ENCODE measurements around the gene ZNF804A.

ZNF804A gene

GRCh38 chr2:184685999-184686841 lies 87.9 kb downstream of the ZNF804A start:
- Histone ChIP-seq H3K27me3 (ENCODE audit: control insufficient read depth, low read length) (no peaks in the 10 kb centered on the region), H3K27ac (ENCODE audit: low read depth, low read length) (no peak overlapping the region), H3K4me1 (ENCODE audit: control insufficient read depth, low read length) (no peaks in the 10 kb centered on the region), H3K9me3 (ENCODE audit: control insufficient read depth, insufficient read depth, low read length) (no peaks in the 10 kb centered on the region), H3K36me3 (ENCODE audit: control insufficient read depth, low read length) (no peaks in the 10 kb centered on the region), H3K4me3 (ENCODE audit: low read length) (no peak overlapping the region), H3K9me2 (replicated peaks; ENCODE audit: control insufficient read depth, low read length) (no peaks in the 10 kb centered on the region), H4K20me1 (ENCODE audit: control insufficient read depth, insufficient read depth, low read depth, low read length) (no peaks in the 10 kb centered on the region), H3K4me2 (ENCODE audit: low read length) (no peak overlapping the region), H3F3A (ENCODE audit: control insufficient read depth, insufficient read depth) (no peaks in the 10 kb centered on the region), H3K79me2 (ENCODE audit: control insufficient read depth, low read length) (no peaks in the 10 kb centered on the region)
- no peak for TF ChIP-seq EZH2phosphoT487 (IDR thresholded peaks at IDR 0.05; ENCODE audit: borderline replicate concordance, low read length)
- TF ChIP-seq CTCF (IDR thresholded peaks at IDR 0.05; ENCODE audit: low read depth, low read length, poor library complexity, severe bottlenecking), result no peak

- Histone ChIP-seq H3K4me2 (ENCODE audit: low read length) (no peak overlapping the region), H3K79me2 (ENCODE audit: control insufficient read depth, low read length) (no peaks in the 10 kb centered on the region), H4K20me1 (ENCODE audit: control insufficient read depth, insufficient read depth, low read depth, low read length) (no peaks in the 10 kb centered on the region), H3K4me1 (ENCODE audit: control insufficient read depth, low read length) (peaks cover 8% of the 10 kb centered on the region), H3F3A (ENCODE audit: control insufficient read depth, insufficient read depth) (no peaks in the 10 kb centered on the region), H3K27me3 (ENCODE audit: control insufficient read depth, low read length) (no peaks in the 10 kb centered on the region), H3K9me2 (replicated peaks; ENCODE audit: control insufficient read depth, low read length) (no peaks in the 10 kb centered on the region), H3K9me3 (ENCODE audit: control insufficient read depth, insufficient read depth, low read length) (no peaks in the 10 kb centered on the region), H3K36me3 (ENCODE audit: control insufficient read depth, low read length) (no peaks in the 10 kb centered on the region), H3K4me3 (ENCODE audit: low read length) (no peak overlapping the region), H3K27ac (ENCODE audit: low read depth, low read length) (no peak overlapping the region)
- TF ChIP-seq EZH2phosphoT487 (IDR thresholded peaks at IDR 0.05; ENCODE audit: borderline replicate concordance, low read length) (no peak), CTCF (IDR thresholded peaks at IDR 0.05; ENCODE audit: low read depth, low read length, poor library complexity, severe bottlenecking) (no peak)
These were observed 91.3 kb downstream of the ZNF804A start for GRCh38 chr2:184689638-184690037.

GRCh38 chr2:184692141-184692734 lies 93.9 kb downstream of the ZNF804A start:
- Histone ChIP-seq H3K36me3 (ENCODE audit: control insufficient read depth, low read length) (no peaks in the 10 kb centered on the region), H3K79me2 (ENCODE audit: control insufficient read depth, low read length) (no peaks in the 10 kb centered on the region), H3K4me2 (ENCODE audit: low read length) (no peak overlapping the region; the same call in 1 of the 2 replicates), H3K27me3 (ENCODE audit: control insufficient read depth, low read length) (no peaks in the 10 kb centered on the region), H3F3A (ENCODE audit: control insufficient read depth, insufficient read depth) (no peaks in the 10 kb centered on the region), H3K9me3 (ENCODE audit: control insufficient read depth, insufficient read depth, low read length) (no peaks in the 10 kb centered on the region), H3K4me3 (ENCODE audit: low read length) (no peak overlapping the region), H3K27ac (ENCODE audit: low read depth, low read length) (no peak overlapping the region), H3K4me1 (ENCODE audit: control insufficient read depth, low read length) (peaks cover 8% of the 10 kb centered on the region), H4K20me1 (ENCODE audit: control insufficient read depth, insufficient read depth, low read depth, low read length) (no peaks in the 10 kb centered on the region), H3K9me2 (replicated peaks; ENCODE audit: control insufficient read depth, low read length) (no peaks in the 10 kb centered on the region)
- TF ChIP-seq EZH2phosphoT487 (IDR thresholded peaks at IDR 0.05; ENCODE audit: borderline replicate concordance, low read length), result no peak
- no peak for TF ChIP-seq CTCF (IDR thresholded peaks at IDR 0.05; ENCODE audit: low read depth, low read length, poor library complexity, severe bottlenecking)
